ENCODE measurements around the gene ZDHHC5.

GRCh38 chr11:57667736-57668433 is at the start of gene ZDHHC5:
- TF ChIP-seq, protein P1, sequence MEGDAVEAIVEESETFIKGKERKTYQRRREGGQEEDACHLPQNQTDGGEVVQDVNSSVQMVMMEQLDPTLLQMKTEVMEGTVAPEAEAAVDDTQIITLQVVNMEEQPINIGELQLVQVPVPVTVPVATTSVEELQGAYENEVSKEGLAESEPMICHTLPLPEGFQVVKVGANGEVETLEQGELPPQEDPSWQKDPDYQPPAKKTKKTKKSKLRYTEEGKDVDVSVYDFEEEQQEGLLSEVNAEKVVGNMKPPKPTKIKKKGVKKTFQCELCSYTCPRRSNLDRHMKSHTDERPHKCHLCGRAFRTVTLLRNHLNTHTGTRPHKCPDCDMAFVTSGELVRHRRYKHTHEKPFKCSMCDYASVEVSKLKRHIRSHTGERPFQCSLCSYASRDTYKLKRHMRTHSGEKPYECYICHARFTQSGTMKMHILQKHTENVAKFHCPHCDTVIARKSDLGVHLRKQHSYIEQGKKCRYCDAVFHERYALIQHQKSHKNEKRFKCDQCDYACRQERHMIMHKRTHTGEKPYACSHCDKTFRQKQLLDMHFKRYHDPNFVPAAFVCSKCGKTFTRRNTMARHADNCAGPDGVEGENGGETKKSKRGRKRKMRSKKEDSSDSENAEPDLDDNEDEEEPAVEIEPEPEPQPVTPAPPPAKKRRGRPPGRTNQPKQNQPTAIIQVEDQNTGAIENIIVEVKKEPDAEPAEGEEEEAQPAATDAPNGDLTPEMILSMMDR (IDR thresholded peaks at IDR 0.05): peak in 5 of 6 experiments; percentile 63 to 80 (median 76)
- peak; percentile 82 to 94 for TF ChIP-seq POLR2A (IDR thresholded peaks at IDR 0.05)

Measured in Peyer's patch (tissue), 4 donors.